Vagina (tissue), 2 donors: ENCODE measurements around the gene RHBDL3.

ENCODE experiments used
- CTCF ChIP-seq, 3 experiments: fragments of 450-650 bp in 2 of 3; fragments of 200-600 bp in 1 of 3; sonication (generic) in 1 of 3; IDR thresholded peaks; one replicate each; pipeline ENCODE4 v1.5.1; 2017 to 2019; ENCODE audit warnings: antibody characterized with exemption in 3 of 3, mild to moderate bottlenecking in 2 of 3, moderate library complexity in 2 of 3
- POLR2A ChIP-seq, 2 donors: fragments of 450-650 bp; IDR thresholded peaks; one replicate each; pipeline ENCODE4 v1.6.1; 2017; ENCODE audit warnings: antibody characterized with exemption in 2 of 2, mild to moderate bottlenecking in 2 of 2, moderate library complexity in 2 of 2

GRCh38 chr17:32342603-32343325, 77.1 kb downstream of the RHBDL3 start:
- no peak for TF ChIP-seq POLR2A (IDR thresholded peaks at IDR 0.05)
- no peak for TF ChIP-seq CTCF (IDR thresholded peaks at IDR 0.05)
